HG03521 (cell line): ENCODE measurements around the gene BRMS1.
A peak's percentile ranks its signal among the peaks of the same experiment; 100 is the strongest.

Experiments
- ATAC-seq: cut with Tn5 transposase; IDR thresholded peaks from one replicate; pipeline ENCODE4 v1.9.1; 2021; ENCODE audit warnings: mild to moderate bottlenecking, moderate library complexity; ENCODE audit not compliant: unreplicated experiment

Gene BRMS1

GRCh38 chr11:66338276-66339161, 6.4 kb downstream of the BRMS1 start:
- no peak for ATAC-seq

GRCh38 chr11:66337103-66337899, 7.6 kb downstream of the BRMS1 start:
- ATAC-seq, result no peak

- ATAC-seq, result peak; percentile 55
Observed at GRCh38 chr11:66336234-66337102, 8.4 kb downstream of the BRMS1 start, which contains the start of gene RIN1. Gene RIN1, minus strand, starts transcription at chr11:66336434. Its CDS starts 32 bp downstream, at chr11:66336402.

GRCh38 chr11:66335531-66336233, 9.2 kb downstream of the BRMS1 start:
- no peak for ATAC-seq

DNA sequence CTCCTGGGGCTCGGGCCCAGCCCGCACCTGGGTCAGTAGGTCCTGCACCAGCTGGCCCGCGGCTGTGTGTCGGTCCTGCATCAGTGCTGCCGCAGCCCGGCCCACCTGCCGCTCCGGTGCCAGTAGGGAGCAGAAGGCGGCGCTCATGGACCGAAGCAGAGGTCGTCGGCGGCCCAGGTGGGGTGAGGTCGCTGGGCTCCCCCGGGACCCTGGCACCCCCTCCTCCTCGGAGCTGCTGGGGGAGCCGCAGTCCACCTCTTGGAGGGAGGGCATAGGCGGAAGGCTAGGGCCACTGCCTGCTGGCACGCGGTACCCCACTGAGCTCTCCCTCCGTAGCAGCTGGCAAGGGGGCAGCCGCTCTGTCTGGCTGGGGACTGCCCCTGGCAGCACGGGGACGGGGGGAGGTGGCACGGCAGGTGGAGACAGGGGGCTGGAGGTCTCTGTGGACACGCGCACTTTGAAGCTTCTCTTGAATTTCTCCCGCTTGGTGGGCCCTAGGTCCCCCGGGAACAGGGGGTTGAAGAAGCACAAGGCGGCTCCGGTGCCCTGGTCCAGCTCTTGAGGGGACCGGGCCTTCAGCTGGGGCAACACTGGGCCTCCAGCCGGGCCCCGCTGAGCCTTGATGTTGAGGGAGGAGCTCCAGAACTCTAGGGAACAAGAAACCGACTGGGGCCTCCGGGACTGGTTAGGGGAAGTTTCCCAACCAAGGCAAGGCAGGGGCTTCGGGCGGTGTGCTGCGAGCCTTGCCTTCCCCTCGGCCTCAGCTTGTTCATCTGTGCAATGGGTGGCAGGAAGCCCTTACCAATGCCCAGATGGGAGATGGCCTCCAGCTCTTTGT, 10.1 kb downstream of the BRMS1 start:
- ATAC-seq, result no peak

GRCh38 chr11:66333896-66334604, 10.9 kb downstream of the BRMS1 start:
- no peak for ATAC-seq

DNA sequence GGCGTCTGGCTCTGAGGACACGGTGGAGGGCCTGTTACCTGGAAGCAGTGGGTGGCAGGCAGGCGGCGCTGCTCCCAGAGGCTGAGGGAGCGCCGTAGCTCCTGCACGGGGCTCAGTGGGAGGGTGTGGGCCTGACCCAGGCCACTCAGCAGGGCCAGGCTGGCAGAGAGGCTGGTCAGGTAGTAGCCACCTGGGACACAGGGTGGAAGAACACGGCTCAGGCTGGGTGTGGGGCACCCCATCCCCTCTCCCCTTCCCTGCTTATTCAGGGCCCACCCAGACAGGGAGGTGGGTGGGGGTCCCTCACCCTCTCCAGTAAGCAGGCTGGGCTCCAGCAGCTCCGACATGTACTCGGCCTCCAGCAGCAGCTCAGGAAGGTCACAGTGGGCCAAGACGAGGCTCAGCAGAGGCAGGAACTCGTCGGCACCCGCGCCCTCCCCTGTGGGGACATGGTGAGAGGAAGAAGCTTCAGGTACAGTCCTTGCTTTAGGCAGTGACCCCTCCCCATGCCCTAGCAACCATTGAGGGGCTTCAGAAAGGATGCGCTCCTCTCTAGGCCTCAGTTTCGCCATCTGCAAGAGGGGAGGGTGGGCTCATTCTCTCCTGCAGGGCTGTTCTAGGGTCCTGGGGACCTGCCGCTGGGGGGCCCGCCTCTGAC, 11.6 kb downstream of the BRMS1 start:
- no peak for ATAC-seq

GRCh38 chr11:66332371-66333219, 12.3 kb downstream of the BRMS1 start:
- ATAC-seq, result no peak

- ATAC-seq, result no peak
Observed at GRCh38 chr11:66331542-66332370, 13.1 kb downstream of the BRMS1 start.

GRCh38 chr11:66330931-66331330, 14.0 kb downstream of the BRMS1 start:
- no peak for ATAC-seq

GRCh38 chr11:66329165-66329673, 15.7 kb downstream of the BRMS1 start:
- no peak for ATAC-seq

DNA sequence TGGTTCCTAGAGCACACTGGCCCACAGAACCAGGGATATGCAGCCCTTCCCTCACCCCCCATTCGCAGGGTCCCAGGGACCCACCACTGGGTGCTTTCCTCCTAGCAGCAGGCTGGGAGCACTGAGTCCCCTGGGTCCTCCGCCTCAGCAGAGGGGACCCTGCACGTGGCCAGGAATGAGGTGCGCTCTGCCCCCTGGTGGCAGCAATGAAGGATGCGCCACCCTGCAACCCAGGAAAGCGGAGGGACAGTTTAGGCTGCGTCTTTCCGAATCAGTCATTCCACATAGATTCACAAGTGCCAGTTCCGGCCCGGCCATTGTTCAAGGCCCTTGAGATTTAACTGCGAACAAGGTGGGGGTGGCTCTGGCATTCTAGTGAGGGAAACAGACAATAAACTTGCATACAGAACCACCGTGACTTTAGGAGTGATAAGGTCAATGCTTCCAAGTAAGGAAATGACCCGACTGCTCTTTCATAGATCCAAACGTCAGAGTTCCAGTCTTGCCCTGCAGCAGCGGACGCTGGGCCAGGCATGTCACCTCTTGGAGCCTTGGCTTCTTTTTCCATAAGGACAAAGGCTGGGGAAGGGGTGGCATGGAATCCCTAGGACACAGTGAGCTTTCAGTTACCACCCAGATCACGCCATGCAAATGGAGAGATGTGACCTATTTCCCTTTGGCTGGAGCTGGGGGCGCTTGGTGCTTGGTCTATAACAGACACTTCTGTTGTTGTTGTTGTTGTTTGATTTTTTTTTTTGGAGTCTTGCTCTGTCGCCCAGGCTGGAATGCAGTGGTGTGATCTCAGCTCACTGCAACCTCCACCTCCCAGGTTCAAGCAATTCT, 16.4 kb downstream of the BRMS1 start:
- no peak for ATAC-seq

GRCh38 chr11:66328031-66328301, 16.9 kb downstream of the BRMS1 start:
- ATAC-seq, result no peak

- no peak for ATAC-seq
Observed at GRCh38 chr11:66327171-66328030, 17.5 kb downstream of the BRMS1 start.
